ENCODE data around the gene PLCL2.
"Not testable (repeated sequence)": the region's sequence is repeated elsewhere in the genome, so short reads cannot be mapped to it uniquely, and the experiment has no call there.

Gene PLCL2

DNA sequence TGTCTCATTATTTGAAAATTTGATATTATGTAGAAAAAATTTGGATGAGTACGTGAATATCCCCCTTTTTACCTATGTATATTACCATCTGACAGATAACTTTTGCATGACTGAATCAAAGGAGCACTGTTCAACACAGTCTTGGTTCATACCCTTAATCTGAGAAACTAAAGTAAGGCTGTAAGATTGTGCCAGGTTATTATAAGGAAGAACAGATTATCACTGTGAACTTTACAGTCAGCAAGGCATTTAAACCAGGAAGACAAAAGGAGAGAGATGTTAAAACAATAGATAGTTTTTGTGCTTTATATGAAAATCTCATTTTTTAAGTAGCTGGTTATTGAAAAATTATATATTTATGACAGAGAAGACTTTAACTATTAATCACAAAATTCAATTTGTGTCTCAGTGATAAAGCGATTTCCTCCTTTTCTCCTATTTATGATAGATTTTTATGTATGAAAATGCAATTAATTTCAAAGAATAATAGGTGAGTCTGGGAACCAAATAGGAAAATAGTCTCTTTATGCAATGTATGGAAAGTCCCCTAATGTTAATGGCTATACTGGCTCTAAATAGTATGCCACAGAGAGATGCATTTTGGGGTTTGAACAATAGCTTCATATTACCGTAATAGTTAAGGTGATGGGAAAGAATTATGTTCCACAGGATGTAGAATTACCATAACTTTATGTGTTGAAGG is 33.4 kb downstream of the PLCL2 start:
- no peak for DNase-seq

DNA sequence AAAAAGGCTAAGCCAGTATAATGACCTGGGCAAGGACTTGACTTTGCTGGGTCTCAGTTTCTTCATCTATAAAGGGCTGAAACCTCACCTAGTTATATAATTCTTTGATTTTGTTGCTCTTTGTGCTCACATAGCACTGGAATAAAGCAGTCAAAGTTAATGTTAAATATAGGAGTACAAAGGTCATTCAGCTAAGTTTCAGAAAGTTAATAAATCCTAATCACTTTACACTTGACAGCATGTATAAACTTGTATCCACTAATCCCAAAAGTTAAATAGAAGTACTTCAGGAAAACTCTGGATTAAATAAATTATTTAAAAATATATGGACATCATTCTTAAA is 33.9 kb downstream of the PLCL2 start:
- no peak for DNase-seq

DNA sequence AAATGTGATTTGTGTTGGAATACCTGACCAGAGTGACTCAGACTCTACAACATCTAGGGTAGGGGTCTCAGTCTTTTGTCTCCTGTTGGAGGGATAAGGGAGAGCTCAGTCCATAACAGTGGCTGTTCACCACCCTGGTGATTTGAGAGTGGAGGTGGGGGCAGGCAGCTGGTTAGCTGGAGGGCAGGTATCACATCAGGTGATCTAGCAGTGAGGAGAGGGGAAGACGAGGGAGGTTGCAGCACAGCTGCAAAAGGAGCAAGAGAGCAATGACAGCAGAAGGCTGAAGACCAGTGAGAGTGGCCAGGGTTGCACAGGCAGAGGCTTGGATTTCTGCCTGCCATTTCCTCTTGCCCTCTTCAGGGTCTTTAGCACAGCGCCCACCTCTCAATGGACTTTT is 38.4 kb downstream of the PLCL2 start:
- DNase-seq = no peak

DNA sequence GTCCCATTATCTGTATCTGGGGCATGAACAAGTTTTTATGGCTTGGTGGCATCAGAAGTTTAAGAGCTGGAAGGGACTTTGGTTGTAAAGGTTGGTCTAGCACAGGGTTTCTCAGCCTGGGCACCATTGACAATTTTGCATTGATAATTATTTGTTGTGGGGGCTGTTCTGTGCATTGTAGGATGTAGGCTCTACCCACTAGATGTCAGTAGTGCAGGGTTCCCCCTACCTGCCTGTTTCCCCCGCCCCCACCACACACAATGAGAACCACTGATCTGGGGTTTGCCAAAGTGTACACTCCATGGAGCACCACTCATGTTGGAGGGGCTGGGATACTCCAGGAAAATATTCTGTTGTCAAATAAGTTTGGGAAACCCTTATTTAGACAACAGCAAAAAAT is 42.7 kb downstream of the PLCL2 start:
- DNase-seq = no peak

DNA sequence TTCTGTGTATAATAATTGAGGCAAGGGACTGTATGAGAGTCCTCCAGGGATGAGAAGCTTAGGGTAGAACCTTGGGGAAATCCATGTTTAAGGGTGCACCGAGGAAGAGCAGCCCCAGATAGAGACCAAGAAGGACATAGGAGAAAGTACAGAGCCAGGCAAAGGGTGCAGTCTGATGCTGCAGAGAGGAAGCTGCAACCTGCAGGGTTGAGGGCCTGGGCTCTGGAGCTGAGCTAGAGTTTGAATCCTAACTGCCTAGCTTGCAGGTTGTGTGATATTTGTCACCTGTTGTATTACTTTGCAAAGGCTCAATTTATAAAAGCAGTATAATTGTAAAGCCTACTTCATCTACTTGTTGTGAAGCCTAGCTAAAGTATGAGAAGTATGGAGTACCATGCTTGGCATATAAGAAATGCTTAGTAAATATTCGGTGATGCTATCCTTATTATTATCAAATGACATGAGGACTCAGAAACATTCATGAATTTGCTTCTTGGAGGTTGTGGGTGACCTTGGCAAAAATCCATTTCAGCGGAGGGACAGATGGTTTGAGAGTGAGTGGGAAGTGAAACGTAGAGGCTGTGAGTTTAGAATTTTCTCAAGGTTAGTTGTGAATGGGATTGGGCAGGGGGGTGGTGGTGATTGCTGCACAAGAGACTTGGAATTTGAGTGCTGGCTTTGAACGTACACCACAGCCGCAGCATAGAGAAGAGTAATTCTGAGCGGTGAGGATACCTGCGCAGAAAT is 43.8 kb downstream of the PLCL2 start:
- no peak for DNase-seq

DNA sequence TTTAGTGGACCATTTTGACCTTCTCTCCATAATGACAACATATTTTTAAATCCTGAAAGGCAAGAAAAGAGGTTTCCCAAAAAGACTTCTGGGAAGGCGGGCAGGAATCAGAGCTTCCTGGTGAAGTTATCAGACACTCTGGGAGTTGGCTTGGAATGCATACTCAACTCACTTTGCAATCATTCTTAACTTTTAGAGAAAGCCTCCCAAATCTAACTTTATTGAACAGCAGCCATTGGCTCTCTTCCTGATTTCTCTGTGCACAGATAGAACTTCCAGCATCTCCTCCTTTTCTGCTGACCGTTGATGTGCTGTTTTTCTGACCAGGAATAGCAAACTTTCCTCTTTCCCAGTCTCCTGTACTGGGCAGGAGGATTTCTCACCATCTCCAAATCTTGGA is 44.6 kb downstream of the PLCL2 start:
- DNase-seq = no peak

DNA sequence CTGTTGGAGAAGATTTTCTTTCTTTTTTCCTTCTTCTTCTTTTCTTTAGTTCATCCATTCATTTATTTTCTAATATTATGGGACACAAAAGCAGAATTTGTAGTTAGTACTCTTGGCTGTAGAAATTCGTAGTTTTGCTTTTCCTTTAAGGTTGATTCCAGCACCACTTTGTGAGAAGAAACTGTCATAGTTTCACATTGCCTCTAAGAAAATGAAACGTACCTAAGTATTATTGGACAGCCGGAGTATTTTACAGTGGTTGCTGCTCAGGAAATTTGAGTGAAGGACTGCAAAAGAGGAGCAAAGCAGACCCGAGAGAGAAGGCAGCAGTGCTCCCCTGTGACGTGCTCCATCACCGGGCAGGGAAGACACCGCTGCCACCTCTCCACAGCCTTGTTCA is 48.1 kb downstream of the PLCL2 start:
- DNase-seq = no peak

DNA sequence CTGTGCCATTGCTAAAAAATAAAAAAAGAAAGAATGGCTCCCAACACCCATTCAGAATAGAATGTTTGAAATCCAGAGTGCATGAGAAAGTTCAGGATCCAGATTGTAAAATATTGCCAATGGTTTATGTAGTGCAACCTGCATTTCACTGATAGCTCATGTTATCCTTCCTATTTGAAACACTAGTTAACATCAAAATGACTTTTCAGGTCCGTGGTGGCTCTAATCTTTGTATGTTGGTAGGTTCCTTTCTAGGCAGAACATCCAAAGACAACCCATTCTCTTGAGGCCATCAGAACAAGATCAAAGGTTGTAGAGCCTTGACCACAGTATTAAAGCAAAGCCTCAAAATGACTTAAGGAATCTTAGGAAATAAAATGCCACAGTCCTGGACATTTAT is 51.0 kb downstream of the PLCL2 start:
- no peak for DNase-seq

DNA sequence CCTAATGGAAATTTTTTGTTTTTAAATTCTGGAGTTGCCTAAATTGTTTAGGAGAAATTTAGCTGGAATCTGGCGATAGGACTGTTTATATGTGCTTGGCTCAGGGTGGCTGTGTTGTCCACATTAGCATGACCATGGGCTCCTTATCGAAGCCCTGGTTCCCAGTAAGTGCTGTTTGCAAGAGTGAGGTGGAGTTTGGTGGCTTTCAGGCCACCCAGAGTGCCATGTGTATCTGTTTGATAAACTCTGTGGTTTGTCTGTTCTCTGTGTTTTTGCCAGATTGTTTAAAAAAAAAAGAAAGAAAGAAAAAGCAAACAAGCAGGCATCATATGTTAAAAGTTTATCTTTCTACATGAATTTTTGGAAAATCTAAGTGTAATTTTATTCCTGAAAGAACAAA is 51.5 kb downstream of the PLCL2 start:
- no peak for DNase-seq

DNA sequence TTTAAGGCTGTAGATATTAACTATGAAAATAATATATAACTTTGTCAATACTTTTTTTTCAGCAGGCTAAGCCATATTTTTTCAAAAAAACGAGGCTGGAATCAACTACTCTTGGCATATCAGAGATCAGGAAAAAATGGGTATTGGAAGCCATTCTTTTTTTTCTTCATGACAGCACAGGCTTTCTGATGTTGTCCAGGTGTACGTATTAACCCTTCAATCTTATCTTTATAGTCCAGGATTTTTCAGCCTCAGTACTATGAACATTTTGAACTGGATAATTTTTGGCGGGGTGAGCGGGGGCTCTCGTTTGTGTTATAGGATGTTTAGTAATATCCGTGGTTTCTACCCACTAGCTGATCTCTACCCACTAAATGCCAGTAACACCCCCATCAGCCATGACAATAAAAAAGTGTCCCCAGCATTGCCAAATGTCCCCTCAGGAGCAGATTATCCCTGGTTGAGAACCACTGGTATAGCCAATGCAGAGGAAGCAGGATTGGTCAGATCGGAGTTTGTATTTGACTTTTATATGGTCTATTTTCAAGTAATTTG is 52.0 kb downstream of the PLCL2 start:
- no peak for DNase-seq

DNA sequence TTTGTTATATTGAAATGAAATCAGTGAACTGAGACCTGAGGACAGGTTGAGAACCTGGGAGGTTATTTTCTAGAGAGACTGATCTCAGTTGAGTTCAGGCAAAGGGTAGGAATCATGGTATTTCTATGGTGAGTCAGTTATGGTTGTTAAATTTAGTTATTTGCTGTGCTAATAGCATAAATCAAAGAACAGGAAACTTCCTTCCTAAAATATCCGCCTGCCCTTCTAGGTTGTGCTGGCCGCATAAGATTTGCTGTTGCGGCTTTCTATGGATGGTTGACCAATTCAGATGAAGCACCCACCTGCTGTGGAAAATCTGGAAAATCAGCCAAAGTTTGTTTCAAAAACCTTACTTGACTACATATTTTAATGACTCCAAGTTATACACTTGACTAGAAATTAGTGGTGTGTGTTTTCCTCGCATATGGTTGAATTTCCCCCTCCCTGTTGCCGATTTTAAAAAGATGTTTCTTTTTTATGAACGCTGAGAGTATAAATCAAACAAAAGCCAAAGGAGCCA is 52.6 kb downstream of the PLCL2 start:
- DNase-seq = no peak

DNA sequence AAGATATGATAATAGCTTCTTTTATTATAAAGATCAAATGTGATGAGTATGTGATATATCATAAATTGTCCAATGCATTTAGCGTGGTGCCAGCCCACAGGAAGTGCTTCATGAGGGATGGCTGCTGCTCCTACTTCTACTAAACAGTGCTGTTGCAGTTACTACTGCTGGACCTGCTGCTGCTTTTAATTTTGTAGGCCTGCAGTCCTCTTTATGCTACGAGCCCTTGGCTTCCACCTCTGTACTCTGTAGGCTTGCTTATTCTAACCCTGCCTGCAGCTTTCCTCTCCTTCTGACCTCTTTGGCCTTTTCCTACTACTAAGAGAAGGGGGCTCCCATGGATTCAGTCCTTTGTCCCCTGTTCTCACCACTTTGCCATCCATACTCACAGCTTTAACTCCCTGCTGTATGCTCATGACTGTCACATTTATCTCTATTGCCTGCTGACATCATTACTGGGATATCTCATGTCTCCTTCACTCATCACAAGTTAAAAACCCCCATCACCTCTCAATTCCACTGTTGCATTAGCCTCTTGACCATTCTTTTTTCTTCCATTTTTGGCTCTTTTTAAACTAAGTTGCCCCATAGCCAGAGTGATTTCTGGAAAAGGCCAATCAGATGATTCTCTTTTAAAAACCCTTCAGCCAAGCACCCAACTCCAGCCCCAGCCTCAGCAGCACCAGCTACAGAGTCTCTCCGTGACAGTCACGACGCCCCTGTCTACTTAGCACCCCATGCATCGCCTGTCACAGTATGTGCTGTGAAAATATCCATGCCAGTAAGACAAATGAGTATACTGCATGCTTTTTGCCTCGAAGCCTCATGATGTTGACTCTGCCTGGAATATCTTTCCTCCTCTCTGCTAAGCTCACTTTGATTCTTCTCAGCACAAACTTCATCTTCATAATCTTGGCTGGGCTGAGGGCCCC is 56.3 kb downstream of the PLCL2 start:
- no peak for DNase-seq

DNA sequence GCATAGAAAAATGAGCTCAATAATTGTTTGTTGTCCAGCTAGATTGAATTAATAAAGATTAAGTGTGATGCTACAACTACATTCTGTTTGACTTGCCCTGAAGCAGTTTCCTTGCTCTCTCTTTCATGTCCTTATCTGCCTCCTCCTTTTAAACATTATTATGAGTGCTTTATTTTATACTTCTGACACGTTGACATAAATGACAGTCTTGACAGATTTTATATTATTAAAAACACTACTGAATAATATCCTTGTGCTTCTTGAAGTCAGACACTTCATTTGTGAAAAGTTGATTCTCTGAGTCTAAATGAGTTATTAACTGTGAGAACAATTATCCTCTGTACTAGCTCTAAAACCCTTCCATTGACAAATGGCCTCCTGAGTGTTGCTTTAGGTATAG is 58.2 kb downstream of the PLCL2 start:
- DNase-seq = no peak

DNA sequence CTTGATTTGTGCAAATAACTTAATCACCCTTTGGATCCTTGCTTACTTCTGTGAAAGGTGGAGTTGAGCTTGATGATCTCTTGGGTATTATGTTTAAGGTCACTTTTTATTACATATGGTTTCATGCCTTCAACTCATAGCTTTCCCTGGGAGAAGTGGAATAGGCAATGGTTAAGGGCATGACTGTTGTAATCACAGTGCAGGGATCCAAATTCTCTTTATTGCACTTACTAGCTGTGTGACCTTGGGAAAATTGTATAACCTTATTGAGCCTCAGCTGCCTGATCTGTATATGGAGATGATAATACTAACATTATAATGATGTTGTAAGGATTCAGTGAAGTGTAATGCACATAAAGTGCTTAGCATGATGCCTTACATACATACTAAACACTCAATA is 59.1 kb downstream of the PLCL2 start:
- DNase-seq = no peak

DNA sequence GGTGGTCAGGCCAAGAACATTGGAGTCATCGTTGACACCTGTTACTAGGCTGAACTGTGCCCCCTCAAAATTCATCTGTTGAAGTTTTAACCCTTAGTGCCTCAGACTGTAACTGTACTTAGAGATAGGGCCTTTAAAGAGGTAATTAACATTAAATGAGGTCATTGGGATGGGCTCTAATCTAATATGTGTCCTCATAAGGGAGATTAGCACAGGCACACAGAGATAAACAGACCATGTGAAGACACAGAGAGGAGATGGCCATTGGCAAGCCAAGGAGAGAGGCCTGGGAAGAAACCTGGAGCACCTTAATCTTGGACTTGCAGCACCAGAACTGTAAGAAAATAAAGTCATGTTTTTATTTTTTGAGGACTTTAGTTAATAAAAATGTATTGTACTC is 59.6 kb downstream of the PLCL2 start:
- DNase-seq = no peak

DNA sequence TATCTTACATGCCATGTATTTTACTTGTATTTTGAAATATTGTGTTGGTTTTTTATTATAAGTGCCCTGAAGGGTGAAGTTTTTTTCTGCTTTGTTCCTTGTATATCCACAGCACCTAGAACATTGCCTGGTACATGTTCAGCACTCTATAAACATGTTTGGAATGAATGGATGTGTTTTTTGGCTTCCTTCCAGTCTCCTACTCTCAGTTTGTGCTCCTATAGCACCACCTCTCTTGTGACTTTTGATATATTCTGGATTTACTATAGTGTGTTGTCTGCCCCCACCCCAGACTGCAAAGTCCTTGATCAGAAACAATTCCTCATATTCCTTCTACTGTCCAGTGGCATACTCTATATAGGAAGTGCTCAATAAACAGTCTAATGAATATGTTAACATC is 60.6 kb downstream of the PLCL2 start:
- no peak for DNase-seq

DNA sequence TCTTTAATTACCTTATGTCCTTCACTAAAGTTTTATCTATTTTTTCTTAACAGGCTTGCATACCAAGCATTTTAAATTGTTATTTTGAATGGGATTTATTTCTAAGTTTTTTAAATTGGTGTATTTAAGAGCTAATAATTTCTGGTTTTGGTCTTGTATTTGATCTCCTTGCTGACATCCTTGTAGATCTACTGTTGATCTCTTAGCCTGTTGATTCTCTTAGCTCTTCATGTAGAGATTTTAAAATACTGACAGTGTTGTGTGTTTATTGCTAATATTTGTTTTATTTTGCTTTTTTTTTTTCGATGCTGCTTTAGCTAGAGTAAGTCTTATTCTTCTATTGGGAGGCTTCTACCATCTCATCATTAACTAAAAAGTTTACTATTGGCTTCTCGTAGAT is 65.5 kb downstream of the PLCL2 start:
- DNase-seq = no peak

DNA sequence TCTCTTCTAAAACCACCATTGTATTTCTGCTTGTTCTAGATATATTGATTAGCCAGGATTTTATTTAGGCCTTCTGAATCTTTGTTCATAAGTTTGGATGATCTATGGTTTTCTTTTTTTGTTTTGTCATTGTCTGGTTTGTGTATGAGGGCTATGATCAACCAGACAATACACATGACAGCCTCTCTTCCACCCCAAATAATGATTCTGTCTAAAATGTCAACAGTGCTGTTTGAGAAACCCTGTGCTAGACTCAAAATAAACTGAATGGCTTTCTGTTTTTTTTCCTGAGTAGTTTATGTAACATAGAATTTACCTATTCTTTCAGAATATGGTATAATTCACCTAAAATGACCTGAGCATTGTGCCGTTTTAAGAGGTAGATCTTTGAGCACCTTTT is 66.1 kb downstream of the PLCL2 start:
- DNase-seq = no peak

DNA sequence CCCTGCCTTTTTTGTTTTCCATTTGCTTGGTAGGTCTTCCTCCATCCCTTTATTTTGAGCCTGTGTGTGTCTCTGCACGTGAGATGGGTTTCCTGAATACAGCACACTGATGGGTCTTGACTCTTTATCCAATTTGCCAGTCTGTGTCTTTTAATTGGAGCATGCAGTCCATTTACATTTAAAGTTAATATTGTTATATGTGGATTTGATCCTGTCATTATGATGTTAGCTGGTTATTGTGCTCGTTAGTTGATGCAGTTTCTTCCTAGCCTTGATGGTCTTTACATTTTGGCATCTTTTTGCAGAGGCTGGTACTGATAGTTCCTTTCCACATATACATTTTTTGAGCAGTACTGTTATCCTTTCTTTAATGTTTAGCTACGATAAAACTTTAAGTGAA is 73.1 kb downstream of the PLCL2 start:
- DNase-seq = not testable (repeated sequence)

DNA sequence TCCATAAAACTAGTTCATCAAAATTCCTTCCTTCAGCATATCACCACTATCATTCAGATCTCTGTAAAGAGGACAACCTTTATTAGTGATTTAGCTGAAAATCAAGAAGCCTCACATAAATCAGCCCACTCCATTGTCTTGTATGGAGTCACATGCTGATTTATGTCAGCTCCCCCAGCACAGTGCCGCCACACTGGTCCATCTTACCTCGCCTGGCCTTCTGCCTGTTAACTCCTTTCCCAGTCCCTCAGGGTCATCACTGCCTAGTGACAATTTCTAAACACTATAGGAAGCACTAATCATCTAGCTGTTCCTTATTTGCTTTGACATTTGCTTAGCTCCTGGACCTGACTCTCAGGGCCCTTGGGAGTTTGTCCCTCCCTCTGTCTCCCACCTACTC is 75.4 kb downstream of the PLCL2 start:
- DNase-seq = no peak

DNA sequence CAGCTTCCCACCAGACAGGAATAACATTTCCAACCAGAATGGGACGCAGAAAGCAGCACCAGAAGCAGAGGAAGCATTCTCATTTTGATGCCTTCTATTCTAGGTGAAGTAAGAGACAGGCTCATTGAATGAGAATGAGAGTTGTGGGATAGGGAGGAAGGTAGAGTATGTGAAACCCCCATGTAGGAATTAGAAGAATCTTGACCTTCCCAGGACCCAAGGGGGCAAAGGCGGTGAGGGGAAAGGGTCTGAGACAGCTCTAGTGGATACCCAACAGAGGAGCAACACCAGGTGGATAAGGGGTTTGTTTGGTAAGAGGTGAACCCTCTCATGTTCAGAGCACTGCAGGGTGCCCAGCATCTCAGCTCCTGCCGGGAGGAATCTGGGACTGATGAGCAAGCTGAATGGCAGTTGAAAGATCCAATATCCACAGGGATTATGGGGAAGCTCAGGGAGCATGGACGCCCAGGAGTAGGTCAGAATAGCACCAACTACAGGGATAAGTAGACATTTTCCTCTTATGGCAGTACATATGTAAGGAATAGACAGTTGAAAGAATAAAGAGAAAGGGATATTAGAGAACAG is 77.0 kb downstream of the PLCL2 start:
- no peak for DNase-seq

DNA sequence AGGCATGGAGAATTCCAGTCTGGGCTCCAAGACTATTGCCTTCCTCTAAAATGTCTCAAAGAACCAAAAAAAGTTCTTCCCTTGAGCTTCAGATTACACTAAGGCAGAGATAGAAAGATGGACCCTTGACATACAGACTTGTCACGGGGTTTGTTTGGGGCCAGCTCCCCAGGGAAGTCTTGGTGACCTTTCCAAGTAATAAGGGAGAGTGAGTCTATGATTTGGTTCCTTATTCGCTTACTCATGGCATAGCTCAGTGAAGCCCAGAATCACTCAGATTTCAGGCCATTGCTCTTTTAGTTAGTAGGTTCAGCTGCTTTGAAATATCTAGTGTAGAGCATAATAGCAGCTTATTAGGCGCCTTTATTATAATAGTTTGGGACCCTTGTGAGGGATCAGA is 90.3 kb downstream of the PLCL2 start:
- no peak for DNase-seq
